ENCODE measurements around the gene RGR.

DNA sequence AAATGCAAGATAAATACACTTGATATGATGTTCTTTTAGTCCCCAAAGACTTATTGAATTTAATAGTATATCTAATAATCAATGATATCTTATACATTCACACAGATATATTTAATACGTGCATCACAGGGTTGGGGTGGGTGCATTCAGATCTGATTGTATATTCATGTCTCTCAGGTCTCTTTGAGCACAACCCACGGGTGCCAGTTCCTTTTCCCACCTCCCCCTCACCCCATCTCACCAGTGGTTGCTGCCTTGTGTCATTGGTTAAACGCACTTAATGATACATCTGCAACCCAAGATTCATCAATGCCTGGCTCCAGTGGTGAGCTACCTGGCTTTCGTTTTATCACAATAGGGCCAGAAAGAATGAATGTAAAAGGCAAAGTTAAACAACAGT, 9.8 kb upstream of the RGR start:
- TF ChIP-seq CTCF (IDR thresholded peaks at IDR 0.05): no peak
- no peak for TF ChIP-seq POLR2AphosphoS5 (IDR thresholded peaks at IDR 0.05)
- TF ChIP-seq EP300 (IDR thresholded peaks at IDR 0.05): no peak

Measured in gastroesophageal sphincter (tissue), 3 donors.